Ovary (tissue), 9 donors: Measurements from ENCODE around the gene CFLAR. TPM values are rescaled to one million over a fixed set of nuclear protein-coding genes. Genes with fewer than 3 reads are reported as not detected.

Source experiments
- DNase-seq, 5 donors: peaks; one replicate each; pipeline ENCODE4 v3.0.0-alpha.2; 2019 to 2020
- H3K27ac ChIP-seq, 2 donors: fragments of 200-600 bp; one replicate each; pipeline versions ENCODE4 v1.5.1 to v1.8.0; 2019 to 2022
- H3K27me3 ChIP-seq: fragments of 200-600 bp; one replicate; pipeline ENCODE4 v1.8.0; 2022
- H3K36me3 ChIP-seq: fragments of 200-600 bp; sonication (generic); one replicate; pipeline ENCODE4 v1.5.1; 2019
- H3K4me1 ChIP-seq: one replicate; pipeline ENCODE4 v1.8.1; 2013; ENCODE audit warnings: mild to moderate bottlenecking, moderate library complexity; ENCODE audit not compliant: insufficient read depth
- H3K4me3 ChIP-seq: fragments of 200-600 bp; sonication (generic); one replicate; pipeline ENCODE4 v1.5.1; 2017
- H3K9me3 ChIP-seq, 2 donors: fragments of 200-600 bp in 1 of 2; sonication (generic) in 1 of 2; one replicate each; pipeline versions ENCODE4 v1.5.1 to v1.8.1; 2013 to 2019; ENCODE audit warnings: mild to moderate bottlenecking in 1 of 2, moderate library complexity in 1 of 2
- EP300 ChIP-seq: sonication (generic); formaldehyde crosslinking; IDR thresholded peaks from one replicate; pipeline ENCODE4 v1.6.1; 2017; ENCODE audit warnings: antibody characterized with exemption
- POLR2A ChIP-seq: fragments of 450-650 bp; IDR thresholded peaks from one replicate; pipeline ENCODE4 v1.6.1; 2017; ENCODE audit warnings: antibody characterized with exemption, mild to moderate bottlenecking, moderate library complexity
- WGBS, 3 donors: extraction: QIAGEN DNeasy Blood & Tissue Kit in 1 of 3; methylation state at CpG; one replicate each; pipeline versions ENCODE4 v1.1.5 to v1.1.7; 2013 to 2017; 5-methylcytosine and 5-hydroxymethylcytosine counted together
- intact Hi-C, 4 donors: fragments of 100-400 bp; cut with DNase I; formaldehyde crosslinking; loops; one replicate each; pipeline versions ENCODE4 v1.11.0 to v1.15.1; 2022 to 2023
- polyA plus RNA-seq, 2 donors: library from polyadenylated mRNA; stranded (reverse); fragments of 200-250 nt in 1 of 2; fragments of 350-450 nt in 1 of 2; fragmentation: Illumina TruSeq in 1 of 2; extraction: RNeasy Lipid Tissue Mini Kit (QIAGEN cat#74804) in 1 of 2; gene quantifications; one replicate each; pipeline ENCODE4 v1.2.3, GENCODE V29; 2013 to 2014
- total RNA-seq, 7 donors: library from RNA; depleted of rRNA in 2 of 7; stranded (reverse); fragments of >200 nt in 2 of 7; fragmentation: NEBNext Ultra II Directional in 3 of 7; extraction: Animal tissue kit (Norgen Biotek cat#: 25700) in 3 of 7; gene quantifications; one replicate each; pipeline versions ENCODE4 v1.1.0 to v1.2.4, GENCODE V29; 2016 to 2023
- TF ChIP-seq, protein P1 (sequence below), 3 donors: fragments of 450-650 bp in 2 of 3; fragments of 200-600 bp in 1 of 3; IDR thresholded peaks; one replicate each; pipeline versions ENCODE4 v1.5.1 to v1.8.0; 2016 to 2022; ENCODE audit warnings: antibody characterized with exemption in 3 of 3, mild to moderate bottlenecking in 1 of 3
- donor health status: DM: no; HTN: no; CAD: no; lungs with moderate emphysema.
- donor health status: DM: no; HTN: no; CAD: no.
- donor health status: Bipolar disorder and iron deficiency.
- donor health status: DM: yes; HTN: yes; CAD: no.
- donor health status: DM: no; HTN: no; CAD: no.
- donor health status: DM: yes; HTN: yes; CAD: no.

The CFLAR gene
- total and polyA plus RNA-seq, 9 donors: 26.7 to 111 (median 67.9) TPM

- no peaks in the 10 kb centered on the region for H3K36me3 ChIP-seq
- no peaks in the 10 kb centered on the region for H3K27me3 ChIP-seq
- no peaks in the 10 kb centered on the region for H3K9me3 ChIP-seq
- no peak for TF ChIP-seq POLR2A
- TF ChIP-seq EP300: no peak
- TF ChIP-seq, protein P1, sequence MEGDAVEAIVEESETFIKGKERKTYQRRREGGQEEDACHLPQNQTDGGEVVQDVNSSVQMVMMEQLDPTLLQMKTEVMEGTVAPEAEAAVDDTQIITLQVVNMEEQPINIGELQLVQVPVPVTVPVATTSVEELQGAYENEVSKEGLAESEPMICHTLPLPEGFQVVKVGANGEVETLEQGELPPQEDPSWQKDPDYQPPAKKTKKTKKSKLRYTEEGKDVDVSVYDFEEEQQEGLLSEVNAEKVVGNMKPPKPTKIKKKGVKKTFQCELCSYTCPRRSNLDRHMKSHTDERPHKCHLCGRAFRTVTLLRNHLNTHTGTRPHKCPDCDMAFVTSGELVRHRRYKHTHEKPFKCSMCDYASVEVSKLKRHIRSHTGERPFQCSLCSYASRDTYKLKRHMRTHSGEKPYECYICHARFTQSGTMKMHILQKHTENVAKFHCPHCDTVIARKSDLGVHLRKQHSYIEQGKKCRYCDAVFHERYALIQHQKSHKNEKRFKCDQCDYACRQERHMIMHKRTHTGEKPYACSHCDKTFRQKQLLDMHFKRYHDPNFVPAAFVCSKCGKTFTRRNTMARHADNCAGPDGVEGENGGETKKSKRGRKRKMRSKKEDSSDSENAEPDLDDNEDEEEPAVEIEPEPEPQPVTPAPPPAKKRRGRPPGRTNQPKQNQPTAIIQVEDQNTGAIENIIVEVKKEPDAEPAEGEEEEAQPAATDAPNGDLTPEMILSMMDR (IDR thresholded peaks at IDR 0.05): no peak
- intact Hi-C loops: no loop called here
- no peak for DNase-seq
- WGBS, 3 donors: 87 to 89% (median 88%) methylated on average over 4 of the region's 4 CpGs
- H3K4me3 ChIP-seq: no peak overlapping the region
- no peaks in the 10 kb centered on the region for H3K4me1 ChIP-seq
- no peak overlapping the region for H3K27ac ChIP-seq
These were observed 6.8 kb upstream of the CFLAR start for GRCh38 chr2:201109186-201109585.

- Histone ChIP-seq H3K27me3 (no peaks in the 10 kb centered on the region), H3K36me3 (no peaks in the 10 kb centered on the region), H3K9me3 (no peaks in the 10 kb centered on the region), H3K4me1 (peaks cover 1% of the 10 kb centered on the region), H3K4me3 (no peak overlapping the region), H3K27ac (no peak overlapping the region)
- TF ChIP-seq POLR2A: no peak
- TF ChIP-seq, protein P1 (IDR thresholded peaks at IDR 0.05): no peak
- no peak for TF ChIP-seq EP300
- no peak for DNase-seq
- intact Hi-C loops: no loop called here
These were observed 5.3 kb upstream of the CFLAR start for GRCh38 chr2:201110615-201111014.

GRCh38 chr2:201111096-201111495, 4.9 kb upstream of the CFLAR start:
- Histone ChIP-seq H3K4me1 (peaks cover 1% of the 10 kb centered on the region), H3K4me3 (no peak overlapping the region), H3K36me3 (no peaks in the 10 kb centered on the region), H3K9me3 (no peaks in the 10 kb centered on the region), H3K27ac (no peak overlapping the region), H3K27me3 (no peaks in the 10 kb centered on the region)
- no peak for DNase-seq
- TF ChIP-seq, protein P1 (IDR thresholded peaks at IDR 0.05): no peak
- TF ChIP-seq POLR2A (no peak), EP300 (no peak)
- intact Hi-C loops: no loop called here
- 91 to 97% (median 94%) methylated on average over 3 of the region's 3 CpGs for WGBS, 3 donors

- Histone ChIP-seq H3K27ac (no peak overlapping the region), H3K4me3 (no peak overlapping the region), H3K4me1 (peaks cover 5% of the 10 kb centered on the region), H3K9me3 (no peaks in the 10 kb centered on the region), H3K36me3 (no peaks in the 10 kb centered on the region), H3K27me3 (no peaks in the 10 kb centered on the region)
- 83 to 90% (median 85%) methylated on average over 4 of the region's 4 CpGs for WGBS, 3 donors
- no peak for DNase-seq
- TF ChIP-seq, protein P1 (IDR thresholded peaks at IDR 0.05): no peak
- intact Hi-C loops: no loop called here
These were observed 1.6 kb upstream of the CFLAR start for GRCh38 chr2:201114350-201114749.

GRCh38 chr2:201114846-201115245, 1.1 kb upstream of the CFLAR start:
- intact Hi-C loops: loop anchor here in 1 of 4 donors (5.0 kb wide), 1 partner anchor 43 kb away; the partner anchor contains the start of genes HYCC2 and NDUFB3

More at GRCh38 chr2:201114846-201115245, 1.1 kb upstream of the CFLAR start:
- Histone ChIP-seq H3K27ac (no peak overlapping the region), H3K9me3 (no peaks in the 10 kb centered on the region), H3K27me3 (no peaks in the 10 kb centered on the region), H3K4me1 (peaks cover 6% of the 10 kb centered on the region), H3K4me3 (no peak overlapping the region), H3K36me3 (no peaks in the 10 kb centered on the region)
- no peak for DNase-seq
- TF ChIP-seq POLR2A: no peak
- TF ChIP-seq EP300: no peak
- TF ChIP-seq, protein P1 (IDR thresholded peaks at IDR 0.05): no peak
